GM12878 (cell line): ENCODE data around the gene CCDC70.

Experiments
- ATF3 ChIP-seq: IDR thresholded peaks from 2 replicates; pipeline ENCODE4 v1.6.1; 2011; ENCODE audit warnings: low read depth, mild to moderate bottlenecking, low read length, moderate library complexity, borderline replicate concordance; ENCODE audit errors: extremely low read depth
- CTCF ChIP-seq, 3 experiments: IDR thresholded peaks in 2 of 3; conservative IDR thresholded peaks in 1 of 3; 2 replicates each; pipeline ENCODE4 v1.5.1; 2011; ENCODE audit warnings: low read depth in 3 of 3, low read length in 3 of 3, mild to moderate bottlenecking in 3 of 3, control low read depth in 2 of 3, moderate library complexity in 2 of 3, inconsistent platforms in 1 of 3, mixed read lengths in 1 of 3; ENCODE audit not compliant: control insufficient read depth in 2 of 3, insufficient read depth in 1 of 3; ENCODE audit errors: extremely low read depth in 1 of 3
- EGR1 ChIP-seq, 2 experiments: IDR thresholded peaks; 1 replicate in 1 of 2; 2 replicates in 1 of 2; pipeline ENCODE4 v1.6.1; 2011 to 2012; ENCODE audit warnings: low read depth in 2 of 2, low read length in 2 of 2, borderline replicate concordance in 1 of 2, mild to moderate bottlenecking in 1 of 2, moderate library complexity in 1 of 2
- EP300 ChIP-seq, 2 experiments: fragments of 150-350 bp in 1 of 2; IDR thresholded peaks; 2 replicates each; pipeline ENCODE4 v1.6.1; 2011 to 2012; ENCODE audit warnings: low read depth in 2 of 2, low read length in 2 of 2, borderline replicate concordance in 1 of 2, improper control_type of control experiment in 1 of 2, inconsistent platforms in 1 of 2; ENCODE audit not compliant: control insufficient read depth in 1 of 2
- MAX ChIP-seq: IDR thresholded peaks from 2 replicates; pipeline ENCODE4 v1.6.1; 2012; ENCODE audit warnings: low read depth, low read length, improper control_type of control experiment
- POLR2AphosphoS5 ChIP-seq: IDR thresholded peaks from 2 replicates; pipeline ENCODE4 v1.6.1; 2011; ENCODE audit warnings: mild to moderate bottlenecking, low read length, inconsistent platforms
- SREBF1 ChIP-seq: IDR thresholded peaks from 2 replicates; pipeline ENCODE4 v1.6.1; 2012; ENCODE audit warnings: mild to moderate bottlenecking, low read length
- ZNF592 ChIP-seq: fragments of 450-650 bp; IDR thresholded peaks from 2 replicates; pipeline ENCODE4 v1.6.1; 2017; ENCODE audit warnings: mild to moderate bottlenecking, moderate library complexity

GRCh38 chr13:51873837-51874236 is 12.1 kb downstream of the CCDC70 start:
- no peak for TF ChIP-seq POLR2AphosphoS5
- no peak for TF ChIP-seq SREBF1
- no peak for TF ChIP-seq ZNF592
- no peak for TF ChIP-seq CTCF (IDR thresholded peaks at IDR 0.05 in 2 of 3, conservative IDR thresholded peaks at IDR 0.05 in 1 of 3; ENCODE audit: control insufficient read depth in 2 of 3, extremely low read depth in 1 of 3, insufficient read depth in 1 of 3, low read depth in 3 of 3, low read length in 3 of 3)
- TF ChIP-seq ATF3 = no peak
- no peak for TF ChIP-seq MAX
- no peak for TF ChIP-seq EP300 (IDR thresholded peaks at IDR 0.05; ENCODE audit: borderline replicate concordance in 1 of 2, control insufficient read depth in 1 of 2, low read depth in 2 of 2, low read length in 2 of 2)
- no peak for TF ChIP-seq EGR1 (IDR thresholded peaks at IDR 0.05; ENCODE audit: borderline replicate concordance in 1 of 2, low read depth in 2 of 2, low read length in 2 of 2)
